Nasal cavity respiratory epithelium epithelial cell of viscerocranial mucosa (primary cell): ENCODE measurements around the gene MXD1. TPM values are rescaled to one million over a fixed set of nuclear protein-coding genes. Genes with fewer than 3 reads are reported as not detected.

Experiments used
- total RNA-seq: library from RNA; depleted of rRNA; stranded (reverse); fragments of >200 nt; gene quantifications from 2 replicates; pipeline ENCODE4 v1.2.3, GENCODE V29; 2014

The MXD1 gene, protein sequence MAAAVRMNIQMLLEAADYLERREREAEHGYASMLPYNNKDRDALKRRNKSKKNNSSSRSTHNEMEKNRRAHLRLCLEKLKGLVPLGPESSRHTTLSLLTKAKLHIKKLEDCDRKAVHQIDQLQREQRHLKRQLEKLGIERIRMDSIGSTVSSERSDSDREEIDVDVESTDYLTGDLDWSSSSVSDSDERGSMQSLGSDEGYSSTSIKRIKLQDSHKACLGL
- total RNA-seq, result 46.6 and 50.6 TPM in 2 replicates

DNA sequence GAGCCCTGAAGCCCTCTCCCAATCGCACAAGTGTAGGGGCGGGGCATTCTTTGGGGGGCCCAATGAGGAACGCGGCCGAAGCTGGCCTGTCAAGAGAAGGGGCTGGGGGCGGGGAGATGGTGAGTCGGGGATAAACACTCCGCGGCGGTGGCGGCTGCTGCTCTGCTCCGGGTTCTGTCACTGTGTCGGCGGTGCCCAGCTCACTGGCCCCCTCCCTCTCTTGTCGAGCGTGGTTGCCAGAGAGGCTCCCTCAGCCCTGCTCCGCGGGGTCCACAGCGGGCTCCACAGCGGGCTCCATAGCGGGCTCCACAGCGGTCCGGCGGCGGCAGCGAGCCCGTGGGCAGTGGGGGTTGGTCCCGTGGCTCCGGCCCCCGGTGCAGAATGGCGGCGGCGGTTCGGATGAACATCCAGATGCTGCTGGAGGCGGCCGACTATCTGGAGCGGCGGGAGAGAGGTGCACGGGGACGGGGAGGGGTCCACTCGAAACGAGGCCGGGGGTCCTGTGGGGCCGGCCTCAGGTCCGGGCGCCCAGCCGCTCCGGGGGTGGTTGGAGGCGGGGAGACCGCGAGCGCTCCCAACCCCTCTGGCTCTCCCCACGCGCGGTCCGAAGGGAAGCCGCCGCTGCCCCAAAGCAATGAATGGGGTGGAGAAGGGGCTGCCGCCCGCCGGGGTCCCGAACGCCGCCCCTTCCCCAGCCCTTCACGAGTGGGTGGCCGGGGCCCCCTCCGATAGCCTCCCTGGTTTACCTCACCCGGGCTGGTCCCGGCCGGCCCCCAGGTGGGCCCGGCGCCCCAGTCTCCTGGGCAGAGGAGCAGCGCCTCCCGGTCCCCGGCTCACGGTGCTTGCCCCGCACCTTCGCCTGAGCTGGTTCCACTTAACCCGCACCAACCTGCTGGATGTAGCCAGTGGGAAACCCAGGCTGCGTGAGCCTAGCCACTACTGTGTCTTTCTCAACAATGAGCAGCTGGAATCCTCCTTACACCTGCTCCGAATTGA is at the start of gene MXD1:
MXD1 (plus strand) TSS at position 160 of the 996 bp plus-strand sequence; CDS start at position 382, 222 bp downstream.

DNA sequence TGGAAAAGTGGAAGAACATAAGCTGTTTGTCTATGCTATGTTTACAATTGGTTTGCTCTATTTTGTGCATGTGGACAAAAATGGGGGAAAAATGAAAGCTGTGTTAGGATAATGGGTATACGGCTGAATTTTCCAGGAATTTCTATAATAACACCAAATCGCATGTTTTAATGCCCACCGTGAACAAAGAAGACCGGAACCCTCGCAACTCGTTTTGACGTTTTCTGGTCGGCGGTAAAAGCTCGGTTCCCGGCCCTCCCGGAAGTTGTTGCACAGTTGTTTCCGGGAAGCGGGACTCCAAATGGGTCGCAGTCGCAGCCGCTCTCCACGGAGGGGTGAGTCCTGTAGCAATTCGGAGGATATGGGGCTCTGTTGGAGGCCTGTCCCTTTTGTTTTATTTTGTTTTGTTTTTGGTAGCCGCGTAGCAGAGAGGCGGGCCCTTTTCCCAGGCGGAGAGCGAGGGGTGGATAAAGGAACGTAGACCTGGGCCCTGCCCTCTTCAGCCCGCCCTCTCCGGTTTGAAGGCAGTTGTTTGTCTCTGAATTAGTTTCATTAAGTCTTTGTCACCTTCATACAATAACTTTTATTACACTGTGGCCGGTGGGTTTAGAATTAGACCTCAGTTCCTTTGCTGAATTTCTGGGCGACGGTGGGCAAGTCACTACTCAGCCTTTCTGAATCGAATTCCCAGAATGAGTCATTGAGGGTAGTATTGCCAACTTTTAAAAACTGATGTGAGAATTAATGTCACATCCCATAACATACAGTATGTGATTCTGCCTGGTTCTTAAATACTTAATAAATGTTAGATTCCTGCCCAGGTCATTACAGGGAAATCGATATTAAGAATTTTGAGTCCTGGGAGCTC is 21.0 kb upstream of the MXD1 start, which contains the start of gene SNRNP27:
SNRNP27 (plus strand) TSS at position 273 of the 868 bp plus-strand sequence; CDS start at position 302, 29 bp downstream.

DNA sequence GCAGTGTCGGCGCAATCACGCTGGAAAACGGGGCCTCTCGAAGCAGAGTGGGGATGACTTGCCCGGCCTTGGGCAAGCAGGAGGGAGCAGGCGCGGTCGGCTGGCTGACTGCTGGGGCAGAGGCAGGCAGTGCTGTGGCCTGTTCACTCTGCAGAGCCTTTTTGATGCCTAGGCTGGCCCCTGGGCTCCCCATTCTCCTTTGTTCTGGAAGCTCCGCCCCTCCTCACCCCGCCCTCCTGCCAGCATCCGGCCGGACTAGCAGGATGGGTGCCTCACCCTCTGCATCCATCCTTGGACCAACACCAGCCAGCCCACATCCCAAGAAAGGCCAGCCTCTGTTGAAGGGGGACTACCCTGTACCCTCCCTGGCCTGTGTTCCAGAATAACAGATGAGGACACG is 46.6 kb downstream of the MXD1 start, which contains the start of gene ASPRV1:
ASPRV1 (minus strand) TSS at position 136 of the 400 bp plus-strand sequence. CDS start 195 bp downstream, outside the sequence.

Other genes with a start within 250 kb of the MXD1 start
- 48.9 and 83.1 TPM in 2 replicates for gene ANXA4, start 173.0 kb upstream of the MXD1 start, total RNA-seq
- 14.3 and 21.2 TPM in 2 replicates for gene GMCL1, start 85.4 kb upstream of the MXD1 start, total RNA-seq
- 36.9 and 37.9 TPM in 2 replicates for gene SNRNP27, start 21.2 kb upstream of the MXD1 start, total RNA-seq
- gene ASPRV1, start 46.5 kb downstream of the MXD1 start, total RNA-seq, result 0.21 and 0.34 TPM in 2 replicates
- gene PCBP1, start 172.4 kb downstream of the MXD1 start, total RNA-seq, result 21.5 and 76.6 TPM in 2 replicates